NOMO-1 treated with dmso at 0.1 percent for 144 hours (cell line): ENCODE data around the gene AREG.
"Not testable (repeated sequence)": the region's sequence is repeated elsewhere in the genome, so short reads cannot be mapped to it uniquely, and the experiment has no call there.

Experiments
- DNase-seq: peaks from one replicate; lab custom pipeline; 2025; ENCODE audit not compliant: unreplicated experiment; lab: John Stamatoyannopoulos, UW

AREG gene, protein sequence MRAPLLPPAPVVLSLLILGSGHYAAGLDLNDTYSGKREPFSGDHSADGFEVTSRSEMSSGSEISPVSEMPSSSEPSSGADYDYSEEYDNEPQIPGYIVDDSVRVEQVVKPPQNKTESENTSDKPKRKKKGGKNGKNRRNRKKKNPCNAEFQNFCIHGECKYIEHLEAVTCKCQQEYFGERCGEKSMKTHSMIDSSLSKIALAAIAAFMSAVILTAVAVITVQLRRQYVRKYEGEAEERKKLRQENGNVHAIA

DNA sequence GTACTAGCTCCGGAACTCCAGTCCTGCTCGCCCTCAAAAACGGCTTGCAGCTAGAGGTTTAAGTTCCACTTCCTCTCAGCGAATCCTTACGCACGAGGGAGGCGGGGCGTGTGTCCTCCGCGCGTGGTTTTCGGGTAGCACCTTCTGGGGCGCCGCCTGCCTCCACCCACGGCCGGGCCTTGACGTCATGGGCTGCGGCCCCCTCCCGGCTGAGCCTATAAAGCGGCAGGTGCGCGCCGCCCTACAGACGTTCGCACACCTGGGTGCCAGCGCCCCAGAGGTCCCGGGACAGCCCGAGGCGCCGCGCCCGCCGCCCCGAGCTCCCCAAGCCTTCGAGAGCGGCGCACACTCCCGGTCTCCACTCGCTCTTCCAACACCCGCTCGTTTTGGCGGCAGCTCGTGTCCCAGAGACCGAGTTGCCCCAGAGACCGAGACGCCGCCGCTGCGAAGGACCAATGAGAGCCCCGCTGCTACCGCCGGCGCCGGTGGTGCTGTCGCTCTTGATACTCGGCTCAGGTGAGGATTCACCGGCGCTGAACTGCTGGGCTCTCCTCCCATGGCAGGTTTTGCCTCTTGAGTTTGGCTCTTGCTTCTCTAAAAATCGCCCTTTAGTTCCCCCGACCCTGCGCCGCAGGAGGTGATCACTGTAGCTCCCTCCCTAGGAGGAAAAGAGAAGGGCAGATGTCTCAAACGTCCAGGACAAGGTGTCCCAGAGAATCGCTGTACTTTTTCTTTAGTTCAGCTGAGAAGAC lies at the start of gene AREG:
Gene AREG, plus strand, starts transcription at position 246 of the 752 bp plus-strand sequence. Its CDS starts 210 bp downstream, at position 456.
- DNase-seq = peak; percentile 60

DNA sequence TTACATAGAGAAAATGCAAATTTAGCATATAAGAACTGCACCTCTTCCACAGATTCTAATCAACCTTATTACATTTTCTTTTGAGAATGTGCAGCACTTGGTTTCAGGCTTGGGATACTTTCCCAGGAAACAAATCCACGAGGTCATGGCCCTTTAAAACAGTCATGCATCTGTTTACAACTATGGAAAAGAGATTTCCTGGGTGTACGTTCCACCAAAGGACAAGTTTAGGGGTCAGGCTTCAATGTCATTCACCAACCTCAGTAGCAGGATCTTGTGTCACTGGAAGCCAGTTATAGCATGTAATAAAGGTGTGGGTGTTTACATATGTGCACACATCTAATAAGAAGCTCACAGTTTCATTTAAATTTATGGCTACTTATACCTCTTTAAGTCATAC lies 49.3 kb upstream of the AREG start:
- DNase-seq = no peak

DNA sequence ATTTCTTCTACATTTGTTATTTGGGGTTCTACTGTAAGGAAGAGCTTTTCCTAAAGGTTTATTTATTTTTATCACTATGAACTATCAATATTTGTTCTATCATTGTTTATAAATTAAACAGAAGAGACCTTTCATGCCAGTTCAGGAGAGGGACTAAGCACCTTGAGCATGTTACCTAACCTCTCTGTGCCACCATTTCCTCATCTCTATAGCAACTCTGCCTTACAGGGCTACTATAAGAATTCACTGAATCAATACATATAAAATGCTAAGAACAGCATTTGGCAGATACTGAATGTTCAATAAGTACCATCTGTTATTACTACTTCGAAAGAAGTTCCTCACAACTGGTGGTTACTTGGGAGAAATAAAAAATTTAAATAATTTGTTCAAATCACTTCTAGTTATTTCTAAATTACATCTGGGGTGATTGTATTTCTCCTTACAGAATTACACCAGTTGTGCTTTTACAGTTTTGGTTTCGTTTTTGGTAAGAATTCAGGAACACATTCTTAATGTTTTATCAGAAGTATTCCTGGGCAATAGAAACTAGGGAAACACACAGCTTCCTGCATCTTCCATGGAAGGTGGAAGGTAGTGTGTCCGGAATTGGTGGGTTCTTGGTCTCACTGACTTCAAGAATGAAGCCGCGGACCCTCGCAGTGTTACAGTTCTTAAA lies 47.0 kb upstream of the AREG start:
- no peak for DNase-seq

DNA sequence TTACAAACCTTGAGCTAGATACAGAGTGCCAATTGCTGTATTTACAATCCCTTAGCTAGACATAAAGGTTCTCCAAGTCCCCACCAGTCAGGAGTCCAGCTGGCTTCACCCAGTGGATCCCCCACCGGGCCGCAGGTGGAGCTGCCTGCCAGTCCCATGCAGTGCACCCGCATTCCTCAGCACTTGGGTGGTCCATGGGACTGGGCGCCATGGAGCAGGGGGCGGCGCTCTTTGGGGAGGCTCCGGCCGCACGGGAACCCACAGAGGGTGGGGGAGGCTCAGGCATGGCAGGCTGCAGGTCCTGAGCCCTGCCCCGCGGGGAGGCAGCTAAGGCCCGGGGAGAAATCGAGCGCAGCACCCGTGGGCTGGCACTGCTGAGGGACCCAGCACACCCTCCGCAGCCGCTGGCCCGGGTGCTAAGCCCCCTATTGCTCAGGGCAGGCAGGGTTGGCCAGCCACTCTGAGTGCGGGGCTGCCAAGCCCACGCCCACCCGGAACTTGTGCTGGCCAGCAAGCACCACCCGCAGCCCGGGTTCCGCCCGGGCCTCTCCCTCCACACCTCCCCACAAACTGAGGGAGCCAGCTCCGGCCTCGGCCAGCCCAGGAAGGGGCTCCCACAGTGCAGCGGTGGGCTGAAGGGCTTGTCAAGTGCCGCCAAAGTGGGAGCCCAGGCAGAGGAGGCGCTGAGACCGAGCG lies 45.9 kb upstream of the AREG start:
- DNase-seq = not testable (repeated sequence)

DNA sequence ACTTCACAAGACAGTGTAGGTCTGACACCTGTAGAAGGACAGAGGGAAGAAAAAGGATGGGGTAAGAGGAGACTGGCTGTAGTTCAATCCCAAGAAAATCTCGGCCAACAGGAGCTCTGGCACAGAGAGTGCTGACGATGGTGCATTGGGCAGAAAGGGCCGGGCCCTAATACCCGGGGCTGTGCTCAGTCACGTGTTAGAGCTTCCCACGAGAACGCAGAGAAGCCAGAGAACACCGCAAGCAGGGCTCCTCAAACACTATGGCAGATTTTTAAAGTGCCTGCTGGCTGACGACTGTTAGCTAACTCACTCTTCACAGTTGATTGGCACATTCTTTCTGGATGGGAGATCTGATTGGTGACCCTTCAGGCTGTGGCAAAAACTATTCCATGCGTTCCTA lies 44.5 kb upstream of the AREG start:
- no peak for DNase-seq

DNA sequence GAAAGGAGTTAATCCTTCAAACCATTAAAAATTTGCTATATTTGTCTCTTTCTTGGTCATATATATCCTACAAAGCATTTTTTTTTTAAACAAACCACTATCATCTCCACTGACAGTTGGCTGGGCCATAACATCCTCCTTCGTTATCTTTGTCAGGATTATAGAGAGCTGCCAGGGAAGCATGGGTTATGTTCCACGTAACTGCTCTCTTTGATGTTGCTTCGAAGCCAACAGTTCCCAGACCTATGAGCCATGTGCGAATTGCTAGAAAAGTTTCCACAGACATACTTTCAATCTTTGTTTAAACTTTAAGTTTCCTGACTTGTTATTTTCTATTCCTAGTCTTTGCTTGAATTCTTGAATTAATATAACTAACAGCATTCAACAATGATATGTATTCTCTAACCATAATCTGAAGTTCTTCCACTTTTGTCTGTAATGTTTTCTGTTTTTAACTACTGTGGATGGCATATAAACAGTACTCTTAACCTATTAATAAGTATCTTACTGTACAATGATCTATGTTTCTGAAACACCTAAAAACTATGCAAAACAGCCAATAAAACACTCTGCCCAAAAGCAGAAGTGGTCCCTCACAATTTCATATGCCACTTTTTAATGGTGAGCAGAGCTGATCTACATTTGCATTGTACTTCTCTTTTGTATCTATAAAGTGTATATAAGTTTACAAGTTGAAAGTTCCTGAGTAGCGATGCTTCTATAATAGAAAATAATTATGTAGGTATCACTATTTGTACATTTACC lies 42.1 kb upstream of the AREG start:
- peak; percentile 24 for DNase-seq

DNA sequence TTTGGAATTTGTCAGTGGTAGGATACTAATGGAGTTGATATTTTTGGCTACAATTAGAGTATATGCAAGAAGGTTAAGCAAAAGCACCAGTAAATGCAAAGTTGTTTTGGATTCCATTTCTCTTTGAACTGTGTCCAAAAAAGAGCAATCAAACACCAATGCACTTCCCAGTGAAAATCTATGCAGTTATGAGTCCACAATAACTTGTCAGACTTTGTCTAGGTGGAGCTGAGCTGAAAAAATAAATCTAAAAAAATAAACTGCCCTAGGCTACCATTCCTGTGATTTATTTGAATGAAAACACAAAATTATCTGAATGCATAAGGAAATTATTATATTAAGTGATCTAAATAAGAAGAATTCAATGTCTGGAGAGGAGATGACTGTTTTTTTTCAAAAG lies 37.0 kb upstream of the AREG start:
- DNase-seq = no peak

DNA sequence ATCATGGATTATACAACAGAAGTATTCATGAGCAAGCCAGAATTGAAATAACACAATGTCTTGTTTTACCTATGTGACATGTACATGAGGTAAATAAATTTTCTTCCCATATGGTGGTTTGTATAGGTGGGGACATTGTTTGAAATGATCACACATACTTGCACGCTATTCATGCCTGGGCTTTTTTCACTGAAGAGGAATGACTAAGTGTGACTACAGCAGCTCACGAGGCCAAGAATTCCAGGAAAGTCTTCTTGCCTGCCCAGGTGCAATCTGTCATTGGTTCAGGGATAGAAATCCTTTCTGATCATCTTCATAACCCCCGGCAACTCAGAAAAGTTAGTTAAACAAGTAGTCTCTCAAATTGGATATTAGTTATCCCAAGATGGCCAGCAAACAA lies 36.3 kb upstream of the AREG start:
- DNase-seq = no peak

DNA sequence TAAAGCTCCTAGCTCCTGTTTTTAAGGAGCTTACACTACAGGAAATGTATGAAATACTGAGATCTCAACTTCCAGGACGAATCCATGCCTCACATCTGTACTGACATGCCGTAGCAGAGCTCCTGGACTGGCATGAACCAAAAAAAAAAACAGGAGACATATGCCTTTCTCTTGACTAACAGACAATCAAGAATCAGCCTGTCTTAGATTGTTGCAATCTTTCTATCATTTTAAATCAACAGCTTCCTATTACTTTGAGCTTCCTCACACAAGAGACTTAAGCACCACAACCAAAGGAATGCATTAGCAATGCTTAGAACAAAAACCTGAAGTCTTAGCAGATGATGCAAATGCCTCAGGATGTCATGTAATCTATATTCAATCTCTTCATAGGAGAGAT lies 34.7 kb upstream of the AREG start:
- DNase-seq = no peak

DNA sequence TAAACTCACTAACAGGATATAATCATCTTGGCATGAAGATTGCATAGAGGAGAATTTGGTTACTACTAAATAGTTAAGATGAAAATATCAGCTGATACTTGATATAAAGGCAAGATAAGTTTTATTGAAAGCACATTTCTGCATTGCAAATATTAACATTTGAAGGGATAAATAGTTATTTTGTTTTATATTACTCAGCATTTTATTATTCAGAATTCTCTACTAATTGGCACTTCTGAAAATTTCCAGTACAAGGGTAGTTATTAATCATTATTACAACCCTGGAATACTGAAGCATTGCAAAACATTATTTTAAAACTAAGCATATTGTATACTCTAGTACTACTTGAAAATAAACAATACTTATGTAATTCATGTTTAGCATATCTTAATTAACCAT lies 32.7 kb upstream of the AREG start:
- no peak for DNase-seq

DNA sequence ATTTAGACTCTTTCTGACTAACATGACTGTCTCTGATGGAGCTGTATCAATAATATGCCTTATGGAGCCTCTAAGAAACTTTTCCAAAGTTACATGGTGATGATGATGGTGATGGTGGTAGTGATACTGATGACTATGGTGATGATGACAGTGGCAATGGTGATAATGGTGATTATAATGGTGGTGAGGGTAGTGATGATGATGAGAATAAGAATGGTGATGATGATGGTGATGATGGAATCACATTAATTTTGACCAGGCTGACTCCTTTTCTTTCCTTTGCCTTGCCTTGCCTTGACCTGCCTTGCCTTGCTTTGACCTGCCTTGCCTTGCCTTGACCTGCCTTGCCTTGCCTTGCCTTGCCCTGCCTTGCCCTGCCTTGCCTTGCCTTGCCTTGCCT lies 31.7 kb upstream of the AREG start:
- DNase-seq = no peak

DNA sequence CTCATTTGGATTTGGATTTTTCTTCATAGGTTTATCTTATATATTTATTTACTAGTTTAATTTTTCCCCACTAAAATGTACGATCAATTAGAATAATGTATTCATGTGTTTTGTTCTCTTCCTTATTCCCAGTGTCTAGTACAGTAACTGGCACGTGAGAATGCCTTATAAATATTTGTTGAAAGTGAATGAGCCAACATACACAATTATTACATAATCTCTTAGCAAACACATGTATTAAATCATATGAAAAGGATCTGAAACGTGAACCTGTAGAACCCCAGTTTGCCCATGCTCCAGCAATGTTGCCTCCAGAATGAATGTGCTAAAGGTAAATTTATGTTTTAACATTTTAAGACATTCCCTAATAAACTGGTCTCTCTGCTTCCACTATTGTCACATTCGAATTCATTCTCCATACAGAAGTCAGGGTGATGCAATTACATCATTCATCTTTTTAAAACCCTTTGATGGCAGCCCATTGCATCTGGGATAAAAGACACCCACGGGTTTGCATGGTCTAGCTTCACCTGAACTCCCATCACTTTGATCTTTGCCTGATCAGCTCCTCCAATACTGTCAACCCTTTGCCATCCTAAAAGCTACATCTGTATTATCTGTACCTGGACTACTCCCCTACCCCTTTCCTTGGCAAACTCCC lies 30.7 kb upstream of the AREG start:
- DNase-seq = no peak

DNA sequence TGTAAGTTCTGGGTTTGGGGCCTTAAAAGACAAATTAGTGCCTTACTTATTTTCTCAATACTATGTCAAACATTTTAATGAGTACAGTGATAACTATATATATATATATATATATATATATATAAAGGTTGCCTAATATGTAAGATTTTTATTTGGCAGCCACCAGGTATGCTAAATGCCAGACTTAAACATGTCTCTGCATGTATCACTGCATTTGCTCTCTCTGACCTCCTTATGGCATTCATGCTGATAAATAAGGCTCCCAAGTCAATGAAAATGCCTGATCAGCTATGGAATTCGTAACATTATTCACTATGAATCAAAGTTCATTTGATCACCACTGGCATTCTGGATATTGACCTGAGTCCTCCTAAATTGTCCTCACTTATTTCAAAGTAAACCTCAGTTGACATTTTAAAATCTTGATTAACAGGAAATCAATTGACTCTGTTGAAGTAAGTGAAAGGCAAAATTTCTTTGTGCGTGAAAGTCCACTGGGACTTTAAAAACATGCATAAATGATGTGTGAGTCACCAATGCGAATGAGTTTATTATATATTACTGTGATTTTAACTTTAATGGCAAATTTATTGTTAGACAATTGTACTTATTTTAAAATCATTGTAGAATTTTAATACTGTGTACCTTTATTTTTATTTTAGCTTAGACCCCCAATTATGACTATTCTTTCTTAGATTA lies 29.2 kb upstream of the AREG start:
- no peak for DNase-seq

DNA sequence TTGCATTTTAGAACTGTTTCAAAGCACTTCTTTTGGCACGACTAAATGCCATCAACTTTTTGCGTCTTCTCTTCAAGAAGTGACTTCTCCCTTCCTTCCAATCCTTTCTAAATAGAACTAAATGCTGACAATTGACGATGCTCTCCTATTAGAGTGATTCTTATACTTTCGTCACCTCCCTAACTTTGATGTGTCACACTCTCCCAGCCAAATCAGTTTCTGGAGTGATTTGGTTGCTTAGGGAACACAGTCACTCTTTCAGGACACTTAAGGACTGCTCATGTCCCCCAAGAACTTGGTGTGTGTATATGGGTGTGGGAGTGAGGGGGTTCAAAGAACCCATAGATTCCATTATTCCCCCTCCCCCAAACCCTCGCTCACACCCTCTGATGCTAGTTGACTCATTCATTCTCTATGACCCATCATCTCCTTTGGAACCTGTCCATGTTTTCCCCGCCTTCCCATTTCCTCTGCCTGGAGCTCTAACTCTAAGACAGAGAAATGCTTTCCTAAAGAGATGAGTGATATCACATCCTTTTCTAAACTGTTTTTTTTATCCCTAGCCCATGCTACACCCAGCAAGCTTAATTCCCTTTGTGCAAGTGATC lies 26.8 kb upstream of the AREG start:
- no peak for DNase-seq

DNA sequence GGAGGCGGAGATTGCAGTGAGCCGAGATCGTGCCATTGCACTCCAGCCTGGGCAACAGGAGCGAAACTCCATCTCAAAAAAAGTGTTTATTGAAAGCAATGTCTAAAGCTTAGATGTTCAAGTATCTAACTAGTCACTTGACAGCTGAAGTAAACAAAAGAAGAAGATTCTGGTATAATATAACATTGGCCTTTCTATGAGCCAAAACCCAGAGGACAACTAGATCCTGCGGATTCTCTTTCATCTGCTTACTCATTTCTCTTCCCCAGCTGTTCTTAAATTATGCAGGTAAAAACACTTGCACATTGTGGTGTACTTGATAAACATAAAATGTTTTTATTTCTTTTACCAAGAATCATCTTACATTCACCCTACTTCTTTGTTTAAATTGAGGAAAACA lies 24.1 kb upstream of the AREG start:
- DNase-seq = no peak

DNA sequence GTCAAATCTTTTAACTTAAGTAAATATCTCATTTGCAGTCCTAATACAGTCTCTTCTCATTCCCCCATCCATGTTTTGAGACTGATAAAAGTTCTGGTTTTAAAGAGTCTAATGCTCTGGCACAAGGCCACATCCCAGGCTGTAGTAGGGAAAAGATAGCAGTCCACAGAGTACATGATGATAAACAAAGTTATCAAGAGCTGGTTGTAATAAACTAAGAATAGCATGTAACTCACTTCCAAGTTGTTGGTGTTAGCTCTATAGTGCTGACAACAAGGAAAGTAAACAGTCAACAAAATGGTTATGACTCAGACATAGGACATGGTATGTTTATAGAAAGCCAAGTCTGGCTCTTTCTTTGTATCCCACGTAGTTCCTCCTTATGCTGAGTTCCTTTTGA lies 21.8 kb upstream of the AREG start:
- no peak for DNase-seq

DNA sequence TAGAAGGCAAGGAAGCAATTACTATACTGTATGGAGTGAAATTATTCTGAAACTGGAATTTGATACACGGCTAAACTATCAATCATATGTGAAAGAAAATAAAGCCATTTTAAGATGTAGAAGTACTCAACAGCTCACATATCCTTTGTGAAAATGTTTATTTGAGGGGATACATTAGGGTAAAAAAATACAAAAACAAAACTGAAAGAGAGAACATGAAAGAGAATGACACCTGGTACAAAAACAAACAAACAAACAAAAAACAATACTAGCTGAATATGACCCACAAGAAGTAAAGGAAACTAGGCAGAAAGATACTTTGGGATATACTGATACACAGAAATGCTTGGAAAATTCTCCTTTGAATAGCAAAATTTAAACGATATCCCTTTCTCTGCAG lies 20.8 kb upstream of the AREG start:
- no peak for DNase-seq

DNA sequence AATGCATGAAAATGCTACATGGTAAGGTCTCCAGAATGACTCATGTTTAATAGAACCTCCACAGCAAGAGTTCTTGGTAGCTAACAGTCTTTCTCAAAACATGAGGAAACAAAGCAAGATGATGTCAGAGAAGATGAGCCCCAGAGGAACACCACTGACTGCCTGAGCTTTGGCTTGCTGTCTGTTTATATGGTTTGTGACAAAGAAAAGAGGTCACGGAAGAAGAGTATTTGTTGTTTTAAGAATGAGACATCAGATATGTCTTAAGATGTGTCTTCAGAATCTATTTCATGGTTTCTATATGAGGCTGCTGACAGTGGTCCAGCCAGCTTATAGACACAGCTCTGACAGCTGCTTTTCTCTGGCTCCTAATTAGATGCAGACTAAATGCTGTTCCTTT lies 18.8 kb upstream of the AREG start:
- DNase-seq = no peak

DNA sequence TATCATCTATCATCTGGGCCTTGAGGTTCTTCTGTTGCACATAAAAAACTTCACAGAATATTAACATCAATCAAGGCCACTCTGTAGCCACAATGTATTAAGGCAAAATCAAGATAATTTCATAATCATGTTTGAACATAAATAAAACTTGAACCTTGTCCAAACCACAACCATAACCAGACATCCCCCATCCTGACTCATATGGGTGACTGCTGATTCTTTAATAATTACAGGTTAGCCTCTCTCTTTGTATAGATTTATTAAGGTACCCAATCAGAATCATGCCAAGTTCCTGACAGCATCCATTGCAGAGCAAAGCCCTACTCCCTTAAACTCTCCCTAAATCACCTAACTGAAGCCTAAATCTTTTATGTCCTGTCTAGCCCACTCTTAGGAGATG lies 16.7 kb upstream of the AREG start:
- DNase-seq = no peak
